Measurements from ENCODE around the gene HDAC4. TPM values are rescaled to one million over a fixed set of nuclear protein-coding genes. Genes with fewer than 3 reads are reported as not detected.

HDAC4 gene
- total RNA-seq, 1 donor from 2014 or later: 11.8 TPM

GRCh38 chr2:239001794-239002193, 399.0 kb downstream of the HDAC4 start:
- Mint-ChIP-seq H3K4me1 (ENCODE audit: low read depth, unreplicated experiment) (peaks cover 2% of the 10 kb centered on the region), H3K36me3 (ENCODE audit: low read depth, unreplicated experiment) (no peaks in the 10 kb centered on the region), H3K27ac (ENCODE audit: unreplicated experiment) (no peak overlapping the region), H3K4me3 (ENCODE audit: unreplicated experiment) (no peak overlapping the region), H3K27me3 (ENCODE audit: low read depth, unreplicated experiment) (peaks cover 31% of the 10 kb centered on the region), H3K9me3 (ENCODE audit: unreplicated experiment) (peaks cover 4% of the 10 kb centered on the region)
- H3K79me2 ChIP-seq (ENCODE audit: insufficient read depth, low read length): no peaks in the 10 kb centered on the region
- no peak overlapping the region for H3K27ac ChIP-seq (ENCODE audit: low read depth, low read length)
- H3K9ac ChIP-seq (ENCODE audit: low read length): no peak overlapping the region
- H3K4me1 ChIP-seq (ENCODE audit: insufficient read depth, low read length): no peaks in the 10 kb centered on the region
- H3K4me2 ChIP-seq (ENCODE audit: low read length): no peak overlapping the region
- DNase-seq (ENCODE audit: low read depth) (no peak), FAIRE-seq (no peak)
- H3K9me3 ChIP-seq (ENCODE audit: insufficient read depth, low read depth, low read length): peaks cover 3% of the 10 kb centered on the region
- no peaks in the 10 kb centered on the region for H3K36me3 ChIP-seq (ENCODE audit: insufficient read depth, low read length)
- no peak overlapping the region for H3K4me3 ChIP-seq (ENCODE audit: insufficient read depth, low read depth, low read length)
- H3K27me3 ChIP-seq (ENCODE audit: insufficient read depth, low read length): peaks cover 8% of the 10 kb centered on the region
- no peaks in the 10 kb centered on the region for H4K20me1 ChIP-seq (ENCODE audit: insufficient read depth, low read length)
- no peak overlapping the region for H2AFZ ChIP-seq (ENCODE audit: low read depth, low read length)
- TF ChIP-seq, protein P1, sequence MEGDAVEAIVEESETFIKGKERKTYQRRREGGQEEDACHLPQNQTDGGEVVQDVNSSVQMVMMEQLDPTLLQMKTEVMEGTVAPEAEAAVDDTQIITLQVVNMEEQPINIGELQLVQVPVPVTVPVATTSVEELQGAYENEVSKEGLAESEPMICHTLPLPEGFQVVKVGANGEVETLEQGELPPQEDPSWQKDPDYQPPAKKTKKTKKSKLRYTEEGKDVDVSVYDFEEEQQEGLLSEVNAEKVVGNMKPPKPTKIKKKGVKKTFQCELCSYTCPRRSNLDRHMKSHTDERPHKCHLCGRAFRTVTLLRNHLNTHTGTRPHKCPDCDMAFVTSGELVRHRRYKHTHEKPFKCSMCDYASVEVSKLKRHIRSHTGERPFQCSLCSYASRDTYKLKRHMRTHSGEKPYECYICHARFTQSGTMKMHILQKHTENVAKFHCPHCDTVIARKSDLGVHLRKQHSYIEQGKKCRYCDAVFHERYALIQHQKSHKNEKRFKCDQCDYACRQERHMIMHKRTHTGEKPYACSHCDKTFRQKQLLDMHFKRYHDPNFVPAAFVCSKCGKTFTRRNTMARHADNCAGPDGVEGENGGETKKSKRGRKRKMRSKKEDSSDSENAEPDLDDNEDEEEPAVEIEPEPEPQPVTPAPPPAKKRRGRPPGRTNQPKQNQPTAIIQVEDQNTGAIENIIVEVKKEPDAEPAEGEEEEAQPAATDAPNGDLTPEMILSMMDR (IDR thresholded peaks at IDR 0.05; ENCODE audit: insufficient read depth, low read depth, low read length): no peak
- no peak for TF ChIP-seq EZH2 (IDR thresholded peaks at IDR 0.05; ENCODE audit: insufficient read depth, low read length)

GRCh38 chr2:239000500-239001073, 400.2 kb downstream of the HDAC4 start:
- TF ChIP-seq, protein P1 (IDR thresholded peaks at IDR 0.05; ENCODE audit: insufficient read depth, low read depth, low read length): no peak
- TF ChIP-seq EZH2 (IDR thresholded peaks at IDR 0.05; ENCODE audit: insufficient read depth, low read length): no peak
- peaks cover 3% of the 10 kb centered on the region for H3K9me3 ChIP-seq (ENCODE audit: insufficient read depth, low read depth, low read length)
- Mint-ChIP-seq H3K27ac (ENCODE audit: unreplicated experiment) (no peak overlapping the region), H3K4me3 (ENCODE audit: unreplicated experiment) (no peak overlapping the region), H3K36me3 (ENCODE audit: low read depth, unreplicated experiment) (no peaks in the 10 kb centered on the region), H3K9me3 (ENCODE audit: unreplicated experiment) (peaks cover 2% of the 10 kb centered on the region), H3K4me1 (ENCODE audit: low read depth, unreplicated experiment) (peaks cover 2% of the 10 kb centered on the region), H3K27me3 (ENCODE audit: low read depth, unreplicated experiment) (peaks cover 27% of the 10 kb centered on the region)
- H4K20me1 ChIP-seq (ENCODE audit: insufficient read depth, low read length): no peaks in the 10 kb centered on the region
- H3K4me3 ChIP-seq (ENCODE audit: insufficient read depth, low read depth, low read length): no peak overlapping the region
- H3K27me3 ChIP-seq (ENCODE audit: insufficient read depth, low read length): peaks cover 8% of the 10 kb centered on the region
- no peaks in the 10 kb centered on the region for H3K4me1 ChIP-seq (ENCODE audit: insufficient read depth, low read length)
- no peak for DNase-seq (ENCODE audit: low read depth)
- H2AFZ ChIP-seq (ENCODE audit: low read depth, low read length): no peak overlapping the region
- no peak overlapping the region for H3K4me2 ChIP-seq (ENCODE audit: low read length)
- H3K27ac ChIP-seq (ENCODE audit: low read depth, low read length): no peak overlapping the region
- no peaks in the 10 kb centered on the region for H3K36me3 ChIP-seq (ENCODE audit: insufficient read depth, low read length)
- no peaks in the 10 kb centered on the region for H3K79me2 ChIP-seq (ENCODE audit: insufficient read depth, low read length)
- H3K9ac ChIP-seq (ENCODE audit: low read length): no peak overlapping the region
- no peak for FAIRE-seq

DNA sequence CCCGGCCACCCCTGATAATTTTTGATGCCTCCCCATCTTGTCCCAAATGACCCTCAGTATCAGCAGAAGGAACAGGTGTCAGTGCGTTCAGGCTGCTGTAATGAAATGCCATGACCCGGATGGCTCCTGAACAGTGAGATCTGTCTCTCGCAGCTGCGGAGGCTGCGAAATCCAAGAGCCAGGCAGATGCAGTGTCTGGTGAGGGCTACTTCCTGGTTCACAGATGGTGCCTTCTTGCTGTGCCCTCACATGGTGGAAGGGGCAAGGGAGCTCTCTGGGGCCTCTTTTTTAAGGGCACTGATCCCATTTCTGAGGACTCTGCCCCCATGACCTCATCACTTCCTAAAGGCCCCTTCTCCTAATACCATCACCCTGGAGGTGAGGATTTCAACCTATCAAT, 400.7 kb downstream of the HDAC4 start:
- TF ChIP-seq EZH2 (IDR thresholded peaks at IDR 0.05; ENCODE audit: insufficient read depth, low read length): no peak
- H3K4me1 Mint-ChIP-seq (ENCODE audit: low read depth, unreplicated experiment): peaks cover 2% of the 10 kb centered on the region

More for the DNA sequence above, 400.7 kb downstream of the HDAC4 start:
- Mint-ChIP-seq H3K36me3 (ENCODE audit: low read depth, unreplicated experiment) (no peaks in the 10 kb centered on the region), H3K9me3 (ENCODE audit: unreplicated experiment) (peaks cover 2% of the 10 kb centered on the region), H3K4me3 (ENCODE audit: unreplicated experiment) (no peak overlapping the region), H3K27ac (ENCODE audit: unreplicated experiment) (no peak overlapping the region), H3K27me3 (ENCODE audit: low read depth, unreplicated experiment) (peaks cover 27% of the 10 kb centered on the region)
- Histone ChIP-seq H3K27me3 (ENCODE audit: insufficient read depth, low read length) (peaks cover 8% of the 10 kb centered on the region), H4K20me1 (ENCODE audit: insufficient read depth, low read length) (no peaks in the 10 kb centered on the region), H3K4me1 (ENCODE audit: insufficient read depth, low read length) (no peaks in the 10 kb centered on the region), H3K9ac (ENCODE audit: low read length) (no peak overlapping the region), H3K79me2 (ENCODE audit: insufficient read depth, low read length) (no peaks in the 10 kb centered on the region), H3K36me3 (ENCODE audit: insufficient read depth, low read length) (no peaks in the 10 kb centered on the region), H3K4me3 (ENCODE audit: insufficient read depth, low read depth, low read length) (no peak overlapping the region), H3K4me2 (ENCODE audit: low read length) (no peak overlapping the region), H3K27ac (ENCODE audit: low read depth, low read length) (no peak overlapping the region), H3K9me3 (ENCODE audit: insufficient read depth, low read depth, low read length) (peaks cover 3% of the 10 kb centered on the region), H2AFZ (ENCODE audit: low read depth, low read length) (no peak overlapping the region)
- DNase-seq (ENCODE audit: low read depth) (no peak), FAIRE-seq (no peak)
